Measurements from ENCODE around the gene TAMM41.

The TAMM41 gene

DNA sequence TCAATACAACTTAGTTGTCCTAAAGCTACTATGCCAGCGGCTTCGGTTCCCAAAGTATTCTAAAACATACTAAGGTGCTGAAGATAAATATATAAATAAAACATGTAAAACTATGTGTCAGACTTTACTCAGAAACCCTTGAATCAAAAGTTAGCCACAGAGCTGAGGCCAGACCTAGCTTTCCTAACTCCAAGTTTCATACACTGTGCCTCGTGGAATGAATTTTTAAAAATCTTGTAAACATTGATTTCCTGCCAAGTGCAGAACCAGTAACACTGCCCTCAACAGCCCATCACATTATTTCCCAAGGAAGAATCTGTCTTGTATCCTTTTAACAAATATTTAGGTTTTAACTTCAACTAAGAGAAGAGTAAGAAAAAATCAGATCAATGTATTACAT is 36.4 kb downstream of the TAMM41 start:
- H2AFZ ChIP-seq (ENCODE audit: low read length), result no peak overlapping the region
- no peaks in the 10 kb centered on the region for H3K4me1 ChIP-seq (ENCODE audit: low read length)
- no peak for DNase-seq
- H3K27ac ChIP-seq (ENCODE audit: low read length), result no peak overlapping the region
- no peaks in the 10 kb centered on the region for H3K9me3 ChIP-seq (replicated peaks; ENCODE audit: insufficient read depth, low read length)
- no peaks in the 10 kb centered on the region for H3K27me3 ChIP-seq (replicated peaks; ENCODE audit: insufficient read depth, low read length)
- H3K4me3 ChIP-seq (ENCODE audit: low read length), result no peak overlapping the region
- no peak overlapping the region for H3K4me2 ChIP-seq (ENCODE audit: low read depth, low read length)
- no peaks in the 10 kb centered on the region for H3F3A ChIP-seq (ENCODE audit: insufficient read depth, low read length)
- no peak overlapping the region for H3K9ac ChIP-seq (ENCODE audit: low read length)
- TF ChIP-seq EZH2 (optimal IDR thresholded peaks at IDR 0.05; ENCODE audit: low read depth, low read length) (no peak), EZH2phosphoT487 (IDR thresholded peaks at IDR 0.05; ENCODE audit: low read length) (no peak)
- TF ChIP-seq, protein P1, sequence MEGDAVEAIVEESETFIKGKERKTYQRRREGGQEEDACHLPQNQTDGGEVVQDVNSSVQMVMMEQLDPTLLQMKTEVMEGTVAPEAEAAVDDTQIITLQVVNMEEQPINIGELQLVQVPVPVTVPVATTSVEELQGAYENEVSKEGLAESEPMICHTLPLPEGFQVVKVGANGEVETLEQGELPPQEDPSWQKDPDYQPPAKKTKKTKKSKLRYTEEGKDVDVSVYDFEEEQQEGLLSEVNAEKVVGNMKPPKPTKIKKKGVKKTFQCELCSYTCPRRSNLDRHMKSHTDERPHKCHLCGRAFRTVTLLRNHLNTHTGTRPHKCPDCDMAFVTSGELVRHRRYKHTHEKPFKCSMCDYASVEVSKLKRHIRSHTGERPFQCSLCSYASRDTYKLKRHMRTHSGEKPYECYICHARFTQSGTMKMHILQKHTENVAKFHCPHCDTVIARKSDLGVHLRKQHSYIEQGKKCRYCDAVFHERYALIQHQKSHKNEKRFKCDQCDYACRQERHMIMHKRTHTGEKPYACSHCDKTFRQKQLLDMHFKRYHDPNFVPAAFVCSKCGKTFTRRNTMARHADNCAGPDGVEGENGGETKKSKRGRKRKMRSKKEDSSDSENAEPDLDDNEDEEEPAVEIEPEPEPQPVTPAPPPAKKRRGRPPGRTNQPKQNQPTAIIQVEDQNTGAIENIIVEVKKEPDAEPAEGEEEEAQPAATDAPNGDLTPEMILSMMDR (IDR thresholded peaks at IDR 0.05; ENCODE audit: low read length), result no peak
- H3K79me2 ChIP-seq (ENCODE audit: low read length), result no peaks in the 10 kb centered on the region
- H3K36me3 ChIP-seq (replicated peaks; ENCODE audit: insufficient read depth, low read length), result no peaks in the 10 kb centered on the region
- no peaks in the 10 kb centered on the region for H3K9me2 ChIP-seq (replicated peaks; ENCODE audit: insufficient read depth, low read length)
- no peaks in the 10 kb centered on the region for H4K20me1 ChIP-seq (ENCODE audit: insufficient read depth, low read length)

GRCh38 chr3:11808231-11808630 is 38.5 kb downstream of the TAMM41 start:
- H3K27me3 ChIP-seq (replicated peaks; ENCODE audit: insufficient read depth, low read length), result no peaks in the 10 kb centered on the region
- no peaks in the 10 kb centered on the region for H3K4me1 ChIP-seq (ENCODE audit: low read length)
- H3K9me2 ChIP-seq (replicated peaks; ENCODE audit: insufficient read depth, low read length), result no peaks in the 10 kb centered on the region
- no peak overlapping the region for H3K9ac ChIP-seq (ENCODE audit: low read length)
- H3K9me3 ChIP-seq (replicated peaks; ENCODE audit: insufficient read depth, low read length), result no peaks in the 10 kb centered on the region
- TF ChIP-seq EZH2 (optimal IDR thresholded peaks at IDR 0.05; ENCODE audit: low read depth, low read length) (no peak), EZH2phosphoT487 (IDR thresholded peaks at IDR 0.05; ENCODE audit: low read length) (no peak)
- TF ChIP-seq, protein P1 (IDR thresholded peaks at IDR 0.05; ENCODE audit: low read length), result no peak
- no peak overlapping the region for H2AFZ ChIP-seq (ENCODE audit: low read length)
- no peaks in the 10 kb centered on the region for H4K20me1 ChIP-seq (ENCODE audit: insufficient read depth, low read length)
- H3K36me3 ChIP-seq (replicated peaks; ENCODE audit: insufficient read depth, low read length), result no peaks in the 10 kb centered on the region
- no peak for DNase-seq
- no peak overlapping the region for H3K27ac ChIP-seq (ENCODE audit: low read length)
- H3K4me2 ChIP-seq (ENCODE audit: low read depth, low read length), result no peak overlapping the region
- no peaks in the 10 kb centered on the region for H3F3A ChIP-seq (ENCODE audit: insufficient read depth, low read length)
- no peaks in the 10 kb centered on the region for H3K79me2 ChIP-seq (ENCODE audit: low read length)
- no peak overlapping the region for H3K4me3 ChIP-seq (ENCODE audit: low read length)

- TF ChIP-seq, protein P1 (IDR thresholded peaks at IDR 0.05; ENCODE audit: low read length), result no peak
- TF ChIP-seq EZH2phosphoT487 (IDR thresholded peaks at IDR 0.05; ENCODE audit: low read length) (no peak), EZH2 (optimal IDR thresholded peaks at IDR 0.05; ENCODE audit: low read depth, low read length) (no peak)
- DNase-seq, result no peak
- H4K20me1 ChIP-seq (ENCODE audit: insufficient read depth, low read length), result no peaks in the 10 kb centered on the region
- no peak overlapping the region for H3K27ac ChIP-seq (ENCODE audit: low read length)
- H3K9ac ChIP-seq (ENCODE audit: low read length), result no peak overlapping the region
- no peaks in the 10 kb centered on the region for H3K36me3 ChIP-seq (replicated peaks; ENCODE audit: insufficient read depth, low read length)
- no peaks in the 10 kb centered on the region for H3K9me2 ChIP-seq (replicated peaks; ENCODE audit: insufficient read depth, low read length)
- H3K27me3 ChIP-seq (replicated peaks; ENCODE audit: insufficient read depth, low read length), result no peaks in the 10 kb centered on the region
- no peak overlapping the region for H2AFZ ChIP-seq (ENCODE audit: low read length)
- no peak overlapping the region for H3K4me2 ChIP-seq (ENCODE audit: low read depth, low read length)
- H3F3A ChIP-seq (ENCODE audit: insufficient read depth, low read length), result no peaks in the 10 kb centered on the region
- H3K4me1 ChIP-seq (ENCODE audit: low read length), result no peaks in the 10 kb centered on the region
- no peaks in the 10 kb centered on the region for H3K79me2 ChIP-seq (ENCODE audit: low read length)
- H3K4me3 ChIP-seq (ENCODE audit: low read length), result no peak overlapping the region
- no peaks in the 10 kb centered on the region for H3K9me3 ChIP-seq (replicated peaks; ENCODE audit: insufficient read depth, low read length)
These were observed 39.0 kb downstream of the TAMM41 start for GRCh38 chr3:11807686-11808085.

Data from MM.1S (cell line).